BJ (cell line): ENCODE data around the gene CCM2. TPM values are rescaled to one million over a fixed set of nuclear protein-coding genes. Genes with fewer than 3 reads are reported as not detected.

Source experiments
- CTCF ChIA-PET: fragments of 350-600 bp; formaldehyde crosslinking; extraction: SDS; loops from one replicate; lab custom pipeline; 2021; ENCODE audit warnings: antibody characterized with exemption, inconsistent platforms; lab: Yijun Ruan, JAX
- POLR2A ChIA-PET: fragments of 300-600 bp; sonication (Branson Sonifier 250); formaldehyde crosslinking; extraction: SDS; loops from one replicate; lab custom pipeline; 2021; ENCODE audit warnings: antibody characterized with exemption; lab: Charles Lee
- DNase-seq: peaks from one replicate; pipeline ENCODE4 v3.0.0-alpha.2; 2011; ENCODE audit warnings: low read depth
- H3K27me3 ChIP-seq: 2 replicates; pipeline ENCODE4 v1.6.0; 2011; ENCODE audit warnings: low read length; ENCODE audit not compliant: control insufficient read depth, insufficient read depth
- H3K36me3 ChIP-seq: 2 replicates; pipeline ENCODE4 v1.5.1; 2011; ENCODE audit warnings: low read length; ENCODE audit not compliant: control insufficient read depth, insufficient read depth
- H3K4me3 ChIP-seq: 2 replicates; pipeline ENCODE4 v1.5.1; 2011; ENCODE audit warnings: low read depth, mild to moderate bottlenecking, control low read depth, low read length
- polyA plus RNA-seq: library from polyadenylated mRNA; depleted of rRNA; stranded (reverse); fragments of >200 nt; gene quantifications from 2 replicates; pipeline ENCODE4 v1.2.3, GENCODE V29; 2011
- TF ChIP-seq, protein P1 (sequence below): IDR thresholded peaks from 2 replicates; pipeline ENCODE4 v1.5.1; 2011; ENCODE audit warnings: low read depth, mild to moderate bottlenecking, control low read depth, inconsistent platforms, low read length, moderate library complexity; ENCODE audit not compliant: insufficient read depth

Gene CCM2
- polyA plus RNA-seq, 1 experiment: 48.2 TPM

DNA sequence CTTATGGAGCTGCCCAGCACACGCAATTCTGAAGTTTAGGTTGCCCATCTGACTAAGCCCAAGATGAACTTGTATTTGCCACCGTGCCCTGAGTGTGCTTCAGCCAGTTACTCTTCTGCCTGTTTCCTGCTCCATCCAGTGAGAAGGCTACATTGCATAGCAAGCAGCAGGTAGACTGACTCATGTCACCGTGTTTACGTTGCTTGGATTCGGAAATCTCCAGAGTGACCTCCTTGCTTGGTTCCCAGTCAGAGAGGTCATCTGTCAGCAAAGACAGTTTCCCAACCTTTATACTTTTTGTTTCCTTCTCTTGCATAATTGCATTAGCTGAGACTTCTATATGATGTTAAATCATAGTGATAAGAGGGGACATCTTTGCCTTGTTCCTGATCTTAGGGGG, 57.9 kb downstream of the CCM2 start:
- CTCF ChIA-PET: interaction anchor here (0.6 kb wide), 2 partner anchors 14 to 54 kb away, joined by 4 read pairs; no protein-coding TSS in a partner anchor
- POLR2A ChIA-PET: no interaction called here
- Histone ChIP-seq H3K27me3 (no peaks in the 10 kb centered on the region), H3K4me3 (no peak overlapping the region), H3K36me3 (0 out of 2 replicates have a peak, but pooled peaks cover 1% of the 10 kb centered on the region)
- TF ChIP-seq, protein P1, sequence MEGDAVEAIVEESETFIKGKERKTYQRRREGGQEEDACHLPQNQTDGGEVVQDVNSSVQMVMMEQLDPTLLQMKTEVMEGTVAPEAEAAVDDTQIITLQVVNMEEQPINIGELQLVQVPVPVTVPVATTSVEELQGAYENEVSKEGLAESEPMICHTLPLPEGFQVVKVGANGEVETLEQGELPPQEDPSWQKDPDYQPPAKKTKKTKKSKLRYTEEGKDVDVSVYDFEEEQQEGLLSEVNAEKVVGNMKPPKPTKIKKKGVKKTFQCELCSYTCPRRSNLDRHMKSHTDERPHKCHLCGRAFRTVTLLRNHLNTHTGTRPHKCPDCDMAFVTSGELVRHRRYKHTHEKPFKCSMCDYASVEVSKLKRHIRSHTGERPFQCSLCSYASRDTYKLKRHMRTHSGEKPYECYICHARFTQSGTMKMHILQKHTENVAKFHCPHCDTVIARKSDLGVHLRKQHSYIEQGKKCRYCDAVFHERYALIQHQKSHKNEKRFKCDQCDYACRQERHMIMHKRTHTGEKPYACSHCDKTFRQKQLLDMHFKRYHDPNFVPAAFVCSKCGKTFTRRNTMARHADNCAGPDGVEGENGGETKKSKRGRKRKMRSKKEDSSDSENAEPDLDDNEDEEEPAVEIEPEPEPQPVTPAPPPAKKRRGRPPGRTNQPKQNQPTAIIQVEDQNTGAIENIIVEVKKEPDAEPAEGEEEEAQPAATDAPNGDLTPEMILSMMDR: no peak
- DNase-seq: no peak

DNA sequence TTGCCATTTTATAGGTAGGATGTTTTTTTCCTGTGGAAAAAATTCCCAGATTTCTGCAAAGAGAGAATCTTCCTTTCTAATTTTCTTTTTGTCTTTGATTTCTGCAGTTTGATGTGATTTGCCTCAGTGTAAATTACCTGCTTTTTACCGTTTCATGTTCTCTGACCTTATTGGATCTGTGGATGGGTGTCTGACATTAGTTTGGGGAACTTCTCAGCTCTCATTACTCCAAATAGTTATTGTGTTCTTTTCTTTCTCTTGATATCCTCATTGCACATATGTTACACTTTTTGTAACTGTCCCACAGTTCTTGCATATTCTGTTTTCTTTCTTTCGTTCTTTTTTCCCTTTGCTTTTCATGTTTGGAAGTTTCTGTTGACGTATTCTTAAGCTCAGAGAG, 60.3 kb downstream of the CCM2 start:
- ChIA-PET CTCF (no interaction called here), POLR2A (no interaction called here)

DNA sequence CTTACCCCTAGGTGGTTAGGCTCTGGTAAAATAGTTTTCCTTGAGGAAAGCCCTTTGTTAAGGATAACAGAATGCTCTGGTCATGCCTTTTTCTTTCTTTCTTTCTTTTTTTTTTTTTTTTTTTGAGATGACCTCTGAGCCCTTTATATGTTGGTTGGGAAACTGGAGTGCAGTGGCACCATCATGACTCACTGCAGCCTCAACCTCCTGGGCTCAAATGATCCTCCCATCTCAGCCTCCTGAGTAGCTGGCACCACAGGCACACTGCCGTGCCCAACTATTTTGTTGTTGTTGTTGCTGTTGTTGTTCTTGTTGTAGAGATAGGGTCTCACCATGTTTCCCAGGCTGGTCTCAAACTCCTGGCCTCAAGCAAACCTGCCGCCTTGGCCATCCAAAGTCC, 61.4 kb downstream of the CCM2 start:
- DNase-seq: no peak
- CTCF ChIA-PET: no interaction called here
- H3K4me3 ChIP-seq: no peak overlapping the region
- POLR2A ChIA-PET: no interaction called here
- H3K27me3 ChIP-seq: no peaks in the 10 kb centered on the region
- peaks cover 10% of the 10 kb centered on the region for H3K36me3 ChIP-seq
- TF ChIP-seq, protein P1: no peak

More for the DNA sequence above, 60.3 kb downstream of the CCM2 start:
- no peaks in the 10 kb centered on the region for H3K27me3 ChIP-seq
- H3K36me3 ChIP-seq: peaks cover 10% of the 10 kb centered on the region
- TF ChIP-seq, protein P1: no peak
- no peak overlapping the region for H3K4me3 ChIP-seq
- DNase-seq: no peak

DNA sequence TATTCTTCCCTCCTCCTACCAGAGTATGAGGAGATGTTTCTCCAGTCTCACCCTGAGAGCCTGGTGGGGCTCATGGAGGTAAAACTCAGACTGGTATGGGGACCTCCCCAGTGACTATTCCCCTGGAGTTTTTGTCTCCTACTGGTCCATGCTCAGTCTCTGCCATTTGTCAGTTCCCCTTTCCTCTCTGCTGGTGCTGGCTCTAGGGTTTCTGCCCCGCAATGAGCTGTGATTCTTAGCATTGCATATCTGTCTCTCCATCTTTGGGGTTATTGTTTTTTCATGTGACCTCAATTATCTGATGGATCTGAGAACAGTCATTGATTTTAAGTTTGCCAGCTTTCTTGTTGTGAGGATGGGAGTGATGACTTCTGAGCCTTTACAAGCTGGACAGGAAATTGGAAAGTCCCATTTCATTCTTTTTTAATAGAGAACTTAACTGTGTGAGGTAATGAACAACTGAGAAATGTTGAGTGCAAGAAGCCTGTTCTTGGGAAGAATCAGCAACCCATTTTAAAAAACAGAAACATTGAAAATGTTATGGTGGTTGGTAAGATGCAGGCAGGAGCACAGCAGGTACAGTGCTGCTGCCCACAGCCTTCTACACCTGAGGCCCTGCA, 61.9 kb downstream of the CCM2 start:
- TF ChIP-seq, protein P1: no peak
- ChIA-PET POLR2A (no interaction called here), CTCF (no interaction called here)
- no peak for DNase-seq
- H3K36me3 ChIP-seq: peaks cover 12% of the 10 kb centered on the region
- no peaks in the 10 kb centered on the region for H3K27me3 ChIP-seq
- H3K4me3 ChIP-seq: no peak overlapping the region

DNA sequence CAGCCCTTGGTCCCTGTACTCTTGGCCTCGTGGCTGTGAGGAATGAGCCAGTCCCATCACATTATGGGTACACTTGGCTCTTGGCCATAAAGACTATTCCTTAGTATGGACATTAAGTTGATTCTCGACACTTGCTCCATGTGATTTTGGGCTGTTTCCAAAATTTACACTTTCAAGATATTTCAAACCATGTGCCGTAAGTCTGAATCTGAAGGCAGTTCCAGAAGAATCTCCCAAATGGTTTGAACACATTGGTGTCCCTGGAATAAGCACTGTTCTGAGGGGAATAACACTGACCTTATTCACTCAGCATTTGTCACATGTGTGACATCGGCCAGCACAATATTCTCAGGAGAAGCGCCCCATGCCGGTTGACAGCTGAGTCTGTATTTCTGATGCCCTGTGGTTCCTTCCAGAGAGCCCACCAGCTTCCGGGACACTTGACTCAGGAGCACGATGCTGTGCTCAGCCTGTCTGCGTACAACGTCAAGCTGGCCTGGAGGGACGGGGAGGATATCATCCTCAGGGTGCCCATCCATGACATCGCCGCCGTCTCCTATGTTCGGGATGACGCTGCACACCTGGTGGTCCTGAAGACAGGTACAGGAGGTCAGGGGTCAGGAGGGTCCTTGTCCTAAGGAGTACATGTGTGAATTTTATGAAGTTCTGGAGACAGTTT, 64.2 kb downstream of the CCM2 start:
- POLR2A ChIA-PET: no interaction called here
- Histone ChIP-seq H3K4me3 (no peak overlapping the region), H3K27me3 (no peaks in the 10 kb centered on the region), H3K36me3 (peaks cover 20% of the 10 kb centered on the region)
- CTCF ChIA-PET: no interaction called here
- TF ChIP-seq, protein P1: no peak
- DNase-seq: no peak
